Activated T-helper 2 cell treated with anti-CD3 and anti-CD28 coated beads, Interferon-gamma antibody, Interleukin-2, Interleukin-4, amounts not matched to agents 10 μg/mL and 5 μg/mL and 100 μg/mL, durations not matched to agents 14 hours and 24 hours and 36 hours (primary cell): ENCODE measurements around the gene LRIG1. TPM values are rescaled to one million over a fixed set of nuclear protein-coding genes. Genes with fewer than 3 reads are reported as not detected.

Experiments
- DNase-seq: peaks from one replicate; pipeline ENCODE4 v3.0.0; 2021; ENCODE audit warnings: low spot score
- H3K27ac Mint-ChIP-seq: one replicate; pipeline ENCODE4 v1.8.0; 2021; ENCODE audit warnings: mixed read lengths
- H3K27me3 Mint-ChIP-seq: one replicate; pipeline ENCODE4 v1.8.0; 2021; ENCODE audit warnings: low read depth, mixed read lengths
- H3K36me3 Mint-ChIP-seq: one replicate; pipeline ENCODE4 v1.8.0; 2021; ENCODE audit warnings: low read depth, mixed read lengths
- H3K4me1 Mint-ChIP-seq: one replicate; pipeline ENCODE4 v1.8.0; 2021; ENCODE audit warnings: low read depth, mixed read lengths
- H3K4me3 Mint-ChIP-seq: one replicate; pipeline ENCODE4 v1.8.0; 2021; ENCODE audit warnings: low read depth, mild to moderate bottlenecking, moderate library complexity, mixed read lengths
- H3K9me3 Mint-ChIP-seq: one replicate; pipeline ENCODE4 v1.8.0; 2021; ENCODE audit warnings: mixed read lengths
- intact Hi-C: fragments of 100-400 bp; cut with micrococcal nuclease; formaldehyde crosslinking; loops from one replicate; pipeline ENCODE4 v1.15.1; 2023
- total RNA-seq: library from RNA; stranded (reverse); gene quantifications from 2 replicates; pipeline ENCODE4 v1.2.3, GENCODE V29; 2022

The LRIG1 gene
- total RNA-seq, 1 donor from 2014 or later: 42.5 TPM

GRCh38 chr3:66492672-66493071 is 8.2 kb downstream of the LRIG1 start:
- H3K36me3 Mint-ChIP-seq: peaks cover 27% of the 10 kb centered on the region
- no peaks in the 10 kb centered on the region for H3K27me3 Mint-ChIP-seq
- no peak overlapping the region for H3K4me3 Mint-ChIP-seq
- H3K9me3 Mint-ChIP-seq: no peaks in the 10 kb centered on the region
- DNase-seq: no peak
- peaks cover 84% of the 10 kb centered on the region for H3K4me1 Mint-ChIP-seq
- intact Hi-C loops: no loop called here
- H3K27ac Mint-ChIP-seq: no peak overlapping the region

GRCh38 chr3:66492071-66492470 is 8.8 kb downstream of the LRIG1 start:
- H3K4me1 Mint-ChIP-seq: peaks cover 86% of the 10 kb centered on the region
- no peak overlapping the region for H3K4me3 Mint-ChIP-seq
- peak overlapping the region; percentile 11 for H3K27ac Mint-ChIP-seq
- no peaks in the 10 kb centered on the region for H3K9me3 Mint-ChIP-seq
- peaks cover 31% of the 10 kb centered on the region for H3K36me3 Mint-ChIP-seq
- H3K27me3 Mint-ChIP-seq: no peaks in the 10 kb centered on the region
- intact Hi-C loops: no loop called here
- no peak for DNase-seq

- H3K9me3 Mint-ChIP-seq: no peaks in the 10 kb centered on the region
- no peaks in the 10 kb centered on the region for H3K27me3 Mint-ChIP-seq
- intact Hi-C loops: loop anchor here (1.0 kb wide), 2 partner anchors 7 to 10 kb away; no protein-coding TSS in a partner anchor
- H3K36me3 Mint-ChIP-seq: peaks cover 39% of the 10 kb centered on the region
- peaks cover 85% of the 10 kb centered on the region for H3K4me1 Mint-ChIP-seq
- no peak for DNase-seq
- H3K4me3 Mint-ChIP-seq: no peak overlapping the region
- peak overlapping the region; percentile 26 for H3K27ac Mint-ChIP-seq
Observed at GRCh38 chr3:66490984-66491383, 9.8 kb downstream of the LRIG1 start.

GRCh38 chr3:66490214-66490613 is 10.6 kb downstream of the LRIG1 start:
- Mint-ChIP-seq H3K4me3 (peak overlapping the region; percentile 66), H3K4me1 (peaks cover 85% of the 10 kb centered on the region), H3K27ac (peak overlapping the region; percentile 91), H3K27me3 (no peaks in the 10 kb centered on the region), H3K9me3 (no peaks in the 10 kb centered on the region), H3K36me3 (peaks cover 47% of the 10 kb centered on the region)
- intact Hi-C loops: loop anchor here (1.0 kb wide), 2 partner anchors 8 to 9 kb away; no protein-coding TSS in a partner anchor
- no peak for DNase-seq

- Mint-ChIP-seq H3K4me1 (peaks cover 80% of the 10 kb centered on the region), H3K4me3 (peak overlapping the region; percentile 66), H3K36me3 (peaks cover 48% of the 10 kb centered on the region), H3K27me3 (no peaks in the 10 kb centered on the region), H3K27ac (peak overlapping the region; percentile 91), H3K9me3 (no peaks in the 10 kb centered on the region)
- no peak for DNase-seq
- intact Hi-C loops: no loop called here
Observed at GRCh38 chr3:66489581-66489980, 11.2 kb downstream of the LRIG1 start.

- no peak for DNase-seq
- Mint-ChIP-seq H3K36me3 (peaks cover 50% of the 10 kb centered on the region), H3K4me1 (peaks cover 81% of the 10 kb centered on the region), H3K27ac (peak overlapping the region; percentile 91), H3K27me3 (no peaks in the 10 kb centered on the region), H3K4me3 (peak overlapping the region; percentile 66), H3K9me3 (no peaks in the 10 kb centered on the region)
- intact Hi-C loops: no loop called here
Observed at GRCh38 chr3:66489115-66489514, 11.7 kb downstream of the LRIG1 start.

GRCh38 chr3:66488492-66488891 is 12.3 kb downstream of the LRIG1 start:
- no peaks in the 10 kb centered on the region for H3K27me3 Mint-ChIP-seq
- H3K9me3 Mint-ChIP-seq: no peaks in the 10 kb centered on the region
- peaks cover 82% of the 10 kb centered on the region for H3K4me1 Mint-ChIP-seq
- H3K4me3 Mint-ChIP-seq: no peak overlapping the region
- intact Hi-C loops: no loop called here
- H3K36me3 Mint-ChIP-seq: peaks cover 47% of the 10 kb centered on the region
- H3K27ac Mint-ChIP-seq: peak overlapping the region; percentile 91
- DNase-seq: no peak

GRCh38 chr3:66487465-66487864 is 13.4 kb downstream of the LRIG1 start:
- no peak for DNase-seq
- no peaks in the 10 kb centered on the region for H3K9me3 Mint-ChIP-seq
- no peaks in the 10 kb centered on the region for H3K27me3 Mint-ChIP-seq
- peaks cover 44% of the 10 kb centered on the region for H3K36me3 Mint-ChIP-seq
- peak overlapping the region; percentile 30 for H3K27ac Mint-ChIP-seq
- H3K4me3 Mint-ChIP-seq: no peak overlapping the region
- peaks cover 80% of the 10 kb centered on the region for H3K4me1 Mint-ChIP-seq
- intact Hi-C loops: no loop called here

- intact Hi-C loops: no loop called here
- H3K4me1 Mint-ChIP-seq: peaks cover 77% of the 10 kb centered on the region
- no peak for DNase-seq
- H3K27me3 Mint-ChIP-seq: no peaks in the 10 kb centered on the region
- no peaks in the 10 kb centered on the region for H3K9me3 Mint-ChIP-seq
- H3K27ac Mint-ChIP-seq: no peak overlapping the region
- H3K4me3 Mint-ChIP-seq: no peak overlapping the region
- peaks cover 40% of the 10 kb centered on the region for H3K36me3 Mint-ChIP-seq
Observed at GRCh38 chr3:66486646-66487045, 14.2 kb downstream of the LRIG1 start.

GRCh38 chr3:66486202-66486601 is 14.6 kb downstream of the LRIG1 start:
- intact Hi-C loops: no loop called here
- Mint-ChIP-seq H3K9me3 (no peaks in the 10 kb centered on the region), H3K27ac (no peak overlapping the region), H3K4me1 (peaks cover 81% of the 10 kb centered on the region), H3K36me3 (peaks cover 40% of the 10 kb centered on the region), H3K4me3 (no peak overlapping the region), H3K27me3 (no peaks in the 10 kb centered on the region)
- no peak for DNase-seq

GRCh38 chr3:66485291-66485968 is 15.4 kb downstream of the LRIG1 start:
- DNase-seq: no peak
- Mint-ChIP-seq H3K36me3 (peaks cover 42% of the 10 kb centered on the region), H3K4me1 (peaks cover 82% of the 10 kb centered on the region), H3K4me3 (no peak overlapping the region), H3K9me3 (no peaks in the 10 kb centered on the region), H3K27me3 (no peaks in the 10 kb centered on the region), H3K27ac (peak overlapping the region; percentile 5)
- intact Hi-C loops: no loop called here

GRCh38 chr3:66484106-66484844 is 16.5 kb downstream of the LRIG1 start:
- no peaks in the 10 kb centered on the region for H3K27me3 Mint-ChIP-seq
- peaks cover 82% of the 10 kb centered on the region for H3K4me1 Mint-ChIP-seq
- H3K9me3 Mint-ChIP-seq: peaks cover 11% of the 10 kb centered on the region
- H3K36me3 Mint-ChIP-seq: peaks cover 48% of the 10 kb centered on the region
- intact Hi-C loops: loop anchor here (5.0 kb wide), 3 partner anchors 262 to 522 kb away; partner anchors contain the start of genes MAGI1 and SLC25A26
- H3K27ac Mint-ChIP-seq: no peak overlapping the region
- H3K4me3 Mint-ChIP-seq: no peak overlapping the region
- DNase-seq: no peak

- Mint-ChIP-seq H3K27ac (peak overlapping the region; percentile 46), H3K4me1 (peaks cover 82% of the 10 kb centered on the region)
Observed at GRCh38 chr3:66483409-66483906, 17.4 kb downstream of the LRIG1 start.

More at GRCh38 chr3:66483409-66483906, 17.4 kb downstream of the LRIG1 start:
- Mint-ChIP-seq H3K27me3 (no peaks in the 10 kb centered on the region), H3K36me3 (peaks cover 53% of the 10 kb centered on the region), H3K4me3 (no peak overlapping the region), H3K9me3 (peaks cover 15% of the 10 kb centered on the region)
- no peak for DNase-seq
- intact Hi-C loops: loop anchor here (5.0 kb wide), 3 partner anchors 261 to 521 kb away; partner anchors contain the start of genes MAGI1 and SLC25A26
